Keratinocyte (primary cell): ENCODE measurements around the gene DZIP1L. TPM values are rescaled to one million over a fixed set of nuclear protein-coding genes. Genes with fewer than 3 reads are reported as not detected.
A peak's percentile ranks its signal among the peaks of the same experiment; 100 is the strongest.

Source experiments
- DNase-seq: peaks from one replicate; pipeline ENCODE4 v3.0.0-alpha.2; 2011; ENCODE audit warnings: low read depth, missing footprints, low spot score
- FAIRE-seq: peaks from 2 replicates; lab custom pipeline; 2011; peaks lifted over from hg19 to GRCh38; lab: Jason Lieb, UNC
- H2AFZ ChIP-seq: 2 replicates; pipeline ENCODE4 v1.6.0; 2012; ENCODE audit warnings: low read length, control low read depth, inconsistent platforms; ENCODE audit not compliant: control insufficient read depth
- H3K27ac ChIP-seq: 2 replicates; pipeline ENCODE4 v1.5.1; 2011; ENCODE audit warnings: low read length; ENCODE audit not compliant: control insufficient read depth, insufficient read depth
- H3K27me3 ChIP-seq: 3 replicates; pipeline ENCODE4 v1.6.0; 2011; ENCODE audit warnings: low read length; ENCODE audit not compliant: control insufficient read depth, insufficient read depth; ENCODE audit errors: extremely low read depth
- H3K36me3 ChIP-seq, 2 experiments: 2 replicates in 1 of 2; 3 replicates in 1 of 2; pipeline ENCODE4 v1.5.1; 2011; ENCODE audit warnings: low read length in 2 of 2, mild to moderate bottlenecking in 1 of 2; ENCODE audit not compliant: control insufficient read depth in 2 of 2, insufficient read depth in 2 of 2; ENCODE audit errors: extremely low read depth in 1 of 2
- H3K4me1 ChIP-seq: 3 replicates; pipeline ENCODE4 v1.5.1; 2011; ENCODE audit warnings: low read length; ENCODE audit not compliant: control insufficient read depth, insufficient read depth; ENCODE audit errors: extremely low read depth
- H3K4me2 ChIP-seq: 3 replicates; pipeline ENCODE4 v1.6.0; 2011; ENCODE audit warnings: low read depth, low read length; ENCODE audit not compliant: control insufficient read depth, insufficient read depth; ENCODE audit errors: extremely low read depth
- H3K4me3 ChIP-seq, 3 experiments: fragments of 200-600 bp in 1 of 3; sonication (generic) in 1 of 3; 2 replicates in 2 of 3; 3 replicates in 1 of 3; pipeline ENCODE4 v1.5.1; 2011 to 2016; ENCODE audit warnings: low read length in 3 of 3, mild to moderate bottlenecking in 3 of 3, control low read depth in 2 of 3, inconsistent platforms in 1 of 3, low read depth in 1 of 3, mixed read lengths in 1 of 3, mixed run types in 1 of 3, moderate library complexity in 1 of 3; ENCODE audit not compliant: control insufficient read depth in 2 of 3, insufficient read depth in 2 of 3; ENCODE audit errors: extremely low read depth in 1 of 3
- H3K79me2 ChIP-seq: 2 replicates; pipeline ENCODE4 v1.6.0; 2012; ENCODE audit warnings: low read length; ENCODE audit not compliant: control insufficient read depth, insufficient read depth
- H3K9ac ChIP-seq: 3 replicates; pipeline ENCODE4 v1.6.0; 2011; ENCODE audit warnings: low read length; ENCODE audit not compliant: control insufficient read depth, insufficient read depth; ENCODE audit errors: extremely low read depth
- H3K9me1 ChIP-seq: 3 replicates; pipeline ENCODE4 v1.6.0; 2011; ENCODE audit warnings: low read length; ENCODE audit not compliant: control insufficient read depth, insufficient read depth; ENCODE audit errors: extremely low read depth
- H3K9me3 ChIP-seq: 2 replicates; pipeline ENCODE4 v1.5.1; 2012; ENCODE audit warnings: low read depth, low read length; ENCODE audit not compliant: control insufficient read depth
- H4K20me1 ChIP-seq: 3 replicates; pipeline ENCODE4 v1.6.0; 2011; ENCODE audit warnings: low read length; ENCODE audit not compliant: control insufficient read depth, insufficient read depth; ENCODE audit errors: extremely low read depth
- EZH2 ChIP-seq: IDR thresholded peaks from one replicate; pipeline ENCODE4 v1.6.1; 2012; ENCODE audit warnings: inconsistent platforms, mild to moderate bottlenecking, low read length, moderate library complexity
- dilution Hi-C: fragments of 300-500 bp; cut with MboI; formaldehyde crosslinking; loops from one replicate; pipeline ENCODE4 v1.7.0; 2020; ENCODE audit warnings: low sequenced_read_pairs; ENCODE audit not compliant: extremely low pct_ligation_motif_present
- polyA plus RNA-seq, 5 experiments: library from polyadenylated mRNA; depleted of rRNA in 3 of 5; stranded (reverse) in 3 of 5; stranded (forward) in 1 of 5; unstranded in 1 of 5; fragments of >200 nt; gene quantifications; 1 replicate in 1 of 5; 2 replicates in 3 of 5; 3 replicates in 1 of 5; pipeline versions ENCODE4 v1.2.1 to v1.2.3, GENCODE V29; 2011 to 2012; ENCODE audit warnings: missing spikeins in 2 of 5, low read depth in 1 of 5, low replicate concordance in 1 of 5
- TF ChIP-seq, protein P1 (sequence below), 3 experiments: IDR thresholded peaks in 1 of 3; conservative IDR thresholded peaks in 1 of 3; optimal IDR thresholded peaks in 1 of 3; 2 replicates in 2 of 3; 3 replicates in 1 of 3; pipeline versions ENCODE3 to v1.5.1; 2011; ENCODE audit warnings: low read length in 3 of 3, mild to moderate bottlenecking in 3 of 3, moderate library complexity in 2 of 3, control low read depth in 1 of 3, inconsistent platforms in 1 of 3; ENCODE audit not compliant: insufficient read depth in 2 of 3; ENCODE audit errors: extremely low read depth in 1 of 3

Gene DZIP1L
- polyA plus RNA-seq, 1 donor (not counting 4 experiments of a cell fraction or from before 2014, with no cell fraction given): 1.7 TPM

DNA sequence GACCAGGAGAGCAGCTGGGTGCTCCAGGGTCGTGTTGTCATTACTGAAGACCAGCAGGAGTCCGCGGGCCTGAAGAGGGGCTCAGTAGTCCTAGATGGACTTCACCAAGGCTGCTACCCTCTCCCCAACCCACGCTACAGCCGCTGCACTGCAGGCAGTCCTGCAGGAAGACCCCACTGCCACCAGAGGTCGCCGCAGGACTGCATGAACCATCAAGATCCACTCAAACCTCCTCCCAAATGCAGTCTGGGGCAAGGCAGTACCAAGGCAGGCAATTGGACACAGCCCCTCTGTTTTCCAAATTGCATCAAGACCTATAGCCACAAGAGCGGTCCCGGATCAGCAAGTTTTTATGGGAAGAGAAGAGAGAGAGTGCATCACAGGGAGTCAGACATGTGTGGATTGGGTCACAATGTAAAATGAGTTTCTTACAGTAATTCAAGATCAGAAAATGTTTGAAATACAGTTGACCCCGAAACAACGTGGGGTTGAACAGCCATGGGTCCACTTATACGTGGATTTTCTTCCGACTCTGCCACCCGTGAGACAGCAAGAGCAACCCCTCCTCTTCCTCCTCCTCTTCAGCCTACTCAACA, 46.7 kb downstream of the DZIP1L start:
- no peaks in the 10 kb centered on the region for H3K4me1 ChIP-seq
- H3K9ac ChIP-seq: no peak overlapping the region
- H2AFZ ChIP-seq: no peak overlapping the region
- no peak overlapping the region for H3K4me3 ChIP-seq
- no peak for DNase-seq
- H3K79me2 ChIP-seq: no peaks in the 10 kb centered on the region
- no peaks in the 10 kb centered on the region for H4K20me1 ChIP-seq
- peaks cover 0 to 1% of the 10 kb centered on the region in 2 experiments for H3K36me3 ChIP-seq
- peak; percentile 89 for FAIRE-seq
- TF ChIP-seq, protein P1, sequence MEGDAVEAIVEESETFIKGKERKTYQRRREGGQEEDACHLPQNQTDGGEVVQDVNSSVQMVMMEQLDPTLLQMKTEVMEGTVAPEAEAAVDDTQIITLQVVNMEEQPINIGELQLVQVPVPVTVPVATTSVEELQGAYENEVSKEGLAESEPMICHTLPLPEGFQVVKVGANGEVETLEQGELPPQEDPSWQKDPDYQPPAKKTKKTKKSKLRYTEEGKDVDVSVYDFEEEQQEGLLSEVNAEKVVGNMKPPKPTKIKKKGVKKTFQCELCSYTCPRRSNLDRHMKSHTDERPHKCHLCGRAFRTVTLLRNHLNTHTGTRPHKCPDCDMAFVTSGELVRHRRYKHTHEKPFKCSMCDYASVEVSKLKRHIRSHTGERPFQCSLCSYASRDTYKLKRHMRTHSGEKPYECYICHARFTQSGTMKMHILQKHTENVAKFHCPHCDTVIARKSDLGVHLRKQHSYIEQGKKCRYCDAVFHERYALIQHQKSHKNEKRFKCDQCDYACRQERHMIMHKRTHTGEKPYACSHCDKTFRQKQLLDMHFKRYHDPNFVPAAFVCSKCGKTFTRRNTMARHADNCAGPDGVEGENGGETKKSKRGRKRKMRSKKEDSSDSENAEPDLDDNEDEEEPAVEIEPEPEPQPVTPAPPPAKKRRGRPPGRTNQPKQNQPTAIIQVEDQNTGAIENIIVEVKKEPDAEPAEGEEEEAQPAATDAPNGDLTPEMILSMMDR (optimal IDR thresholded peaks at IDR 0.05 in 1 of 3, IDR thresholded peaks at IDR 0.05 in 1 of 3, conservative IDR thresholded peaks at IDR 0.05 in 1 of 3; ENCODE audit: extremely low read depth in 1 of 3, insufficient read depth in 2 of 3, low read length in 3 of 3): peak; percentile 97 to 100 (median 98)
- no peak for TF ChIP-seq EZH2
- no peak overlapping the region for H3K27ac ChIP-seq
- dilution Hi-C loops: no loop called here
- H3K9me1 ChIP-seq: no peaks in the 10 kb centered on the region
- H3K4me2 ChIP-seq: no peak overlapping the region
- H3K9me3 ChIP-seq: no peaks in the 10 kb centered on the region
- H3K27me3 ChIP-seq: no peaks in the 10 kb centered on the region

DNA sequence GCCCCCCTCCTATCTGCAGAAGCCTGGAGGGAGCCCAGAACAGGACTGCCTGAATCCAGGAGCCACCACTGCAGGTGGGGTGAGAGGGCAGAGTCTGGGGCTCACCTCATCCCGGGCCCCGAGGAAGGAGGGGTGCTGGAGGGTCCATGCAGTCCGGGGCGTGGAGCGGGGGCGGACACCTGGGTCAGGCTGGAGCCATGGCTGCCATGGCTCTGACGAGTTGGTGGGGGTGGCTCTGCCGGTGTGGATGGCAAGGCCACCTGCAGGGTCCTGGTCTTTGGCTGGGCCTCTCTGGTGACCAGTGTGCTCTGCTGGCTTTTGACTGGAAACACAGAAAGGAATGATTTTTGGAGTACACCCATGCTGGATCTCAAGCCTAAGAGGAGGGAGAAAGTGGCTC, 47.4 kb downstream of the DZIP1L start:
- no peak overlapping the region for H3K4me3 ChIP-seq
- TF ChIP-seq EZH2: no peak
- TF ChIP-seq, protein P1 (optimal IDR thresholded peaks at IDR 0.05 in 1 of 3, IDR thresholded peaks at IDR 0.05 in 1 of 3, conservative IDR thresholded peaks at IDR 0.05 in 1 of 3; ENCODE audit: extremely low read depth in 1 of 3, insufficient read depth in 2 of 3, low read length in 3 of 3): no peak
- no peak for FAIRE-seq
- no peak overlapping the region for H2AFZ ChIP-seq
- H3K9me3 ChIP-seq: no peaks in the 10 kb centered on the region
- no peaks in the 10 kb centered on the region for H3K9me1 ChIP-seq
- H3K4me1 ChIP-seq: no peaks in the 10 kb centered on the region
- no peaks in the 10 kb centered on the region for H3K27me3 ChIP-seq
- no peaks in the 10 kb centered on the region for H4K20me1 ChIP-seq
- no peak overlapping the region for H3K4me2 ChIP-seq
- DNase-seq: no peak
- H3K36me3 ChIP-seq: peaks cover 1 to 2% of the 10 kb centered on the region in 2 experiments
- no peak overlapping the region for H3K27ac ChIP-seq
- no peaks in the 10 kb centered on the region for H3K79me2 ChIP-seq
- H3K9ac ChIP-seq: no peak overlapping the region
- dilution Hi-C loops: no loop called here
